Omental fat pad (tissue), 4 donors: ENCODE data around the gene ZNF207. TPM values are rescaled to one million over a fixed set of nuclear protein-coding genes. Genes with fewer than 3 reads are reported as not detected.
"Not testable (repeated sequence)": the region's sequence is repeated elsewhere in the genome, so short reads cannot be mapped to it uniquely, and the experiment has no call there.

Experiments
- ATAC-seq: fragments of 150-250 bp; one replicate; pipeline ENCODE4 v1.9.1; 2016; ENCODE audit warnings: mild to moderate bottlenecking, moderate library complexity; ENCODE audit not compliant: low FRiP score
- DNase-seq: peaks from one replicate; pipeline ENCODE4 v3.0.0-alpha.2; 2019; ENCODE audit warnings: low spot score
- CTCF ChIP-seq, 3 donors: fragments of 450-650 bp; IDR thresholded peaks; one replicate each; pipeline ENCODE4 v1.5.1; 2016 to 2017; ENCODE audit warnings: antibody characterized with exemption in 3 of 3, mild to moderate bottlenecking in 3 of 3, moderate library complexity in 2 of 3
- total RNA-seq, 4 donors: library from RNA; depleted of rRNA; stranded (reverse); fragments of >200 nt; gene quantifications; one replicate each; pipeline ENCODE4 v1.1.0, GENCODE V29; 2016

Gene ZNF207
- total RNA-seq, 4 donors from 2014 or later = 121 to 193 (median 141) TPM

GRCh38 chr17:32311028-32311536 lies 38.9 kb upstream of the ZNF207 start:
- TF ChIP-seq CTCF (IDR thresholded peaks at IDR 0.05) = no peak
- no peak for DNase-seq
- no peak for ATAC-seq

GRCh38 chr17:32314636-32315035 lies 35.3 kb upstream of the ZNF207 start:
- no peak for ATAC-seq
- no peak for DNase-seq
- no peak for TF ChIP-seq CTCF (IDR thresholded peaks at IDR 0.05)

DNA sequence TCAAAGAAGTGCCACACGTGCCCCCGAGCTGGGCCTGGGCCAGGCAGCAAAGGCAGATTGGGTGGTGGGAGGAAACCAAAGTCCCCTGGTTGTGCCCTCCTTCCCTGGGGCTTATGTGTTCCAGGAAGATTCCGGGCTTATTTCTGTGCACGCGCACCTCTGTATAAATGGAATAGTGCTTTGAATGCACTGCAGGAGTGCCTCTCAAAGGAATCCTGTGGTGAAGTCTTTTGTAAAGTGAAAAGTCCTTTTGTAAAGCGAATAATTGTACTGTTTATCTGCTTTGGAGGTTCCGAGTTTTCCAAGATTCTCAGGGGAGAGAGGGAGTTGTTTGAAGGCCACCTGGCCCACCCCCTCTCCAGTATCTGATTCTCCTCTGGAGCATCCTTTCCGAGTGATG lies 34.8 kb upstream of the ZNF207 start:
- DNase-seq (no peak), ATAC-seq (no peak)
- TF ChIP-seq CTCF (IDR thresholded peaks at IDR 0.05) = no peak

GRCh38 chr17:32316653-32317052 lies 33.3 kb upstream of the ZNF207 start:
- ATAC-seq, DNase-seq: not testable (repeated sequence)

DNA sequence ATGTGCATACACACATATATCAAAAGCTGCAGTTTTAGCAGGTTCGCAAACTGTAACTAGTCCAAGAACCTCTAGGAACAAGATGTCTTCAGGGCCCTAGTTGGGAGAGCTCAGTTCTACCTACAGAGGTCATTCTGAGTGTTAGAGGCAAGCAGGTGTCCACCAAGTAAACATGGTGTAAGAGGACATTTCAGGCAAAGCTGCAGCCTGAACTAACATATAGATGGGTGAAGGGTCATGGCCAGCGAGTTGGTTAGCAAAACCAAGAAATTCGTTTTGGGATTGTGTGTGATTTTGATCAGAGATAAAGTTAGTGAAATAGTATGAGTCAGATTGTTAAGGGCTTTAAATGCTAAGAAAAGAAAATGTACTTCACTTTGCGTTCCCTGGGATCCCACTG lies 32.6 kb upstream of the ZNF207 start:
- ATAC-seq = no peak
- no peak for TF ChIP-seq CTCF (IDR thresholded peaks at IDR 0.05)

DNA sequence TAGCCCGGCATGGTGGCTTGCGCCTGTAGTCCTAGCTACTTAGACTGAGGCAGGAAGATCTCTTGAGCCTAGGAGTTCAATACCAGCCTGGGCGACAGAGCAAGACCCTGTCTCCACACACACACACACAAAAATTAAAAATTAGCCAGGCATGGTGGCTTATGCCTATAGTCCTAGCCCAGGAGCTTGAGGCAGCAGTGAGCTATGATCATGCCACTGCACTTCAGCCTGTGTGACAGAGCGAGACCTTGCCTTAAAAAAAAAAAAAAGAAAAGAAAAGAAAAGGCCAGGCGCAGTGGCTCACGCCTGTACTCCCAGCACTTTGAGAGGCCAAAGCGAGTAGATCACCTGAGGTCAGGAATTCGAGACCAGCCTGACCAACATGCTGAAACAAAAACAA lies 31.9 kb upstream of the ZNF207 start:
- ATAC-seq (no peak), DNase-seq (no peak)
- TF ChIP-seq CTCF (IDR thresholded peaks at IDR 0.05) = no peak

More for the DNA sequence above, 32.6 kb upstream of the ZNF207 start:
- no peak for DNase-seq

- ATAC-seq (peak; percentile 75), DNase-seq (peak; percentile 82)
- TF ChIP-seq CTCF (IDR thresholded peaks at IDR 0.05) = peak in 2 of 3 donors; percentile 76 to 95
Observed at GRCh38 chr17:32319548-32319905, 30.4 kb upstream of the ZNF207 start.

DNA sequence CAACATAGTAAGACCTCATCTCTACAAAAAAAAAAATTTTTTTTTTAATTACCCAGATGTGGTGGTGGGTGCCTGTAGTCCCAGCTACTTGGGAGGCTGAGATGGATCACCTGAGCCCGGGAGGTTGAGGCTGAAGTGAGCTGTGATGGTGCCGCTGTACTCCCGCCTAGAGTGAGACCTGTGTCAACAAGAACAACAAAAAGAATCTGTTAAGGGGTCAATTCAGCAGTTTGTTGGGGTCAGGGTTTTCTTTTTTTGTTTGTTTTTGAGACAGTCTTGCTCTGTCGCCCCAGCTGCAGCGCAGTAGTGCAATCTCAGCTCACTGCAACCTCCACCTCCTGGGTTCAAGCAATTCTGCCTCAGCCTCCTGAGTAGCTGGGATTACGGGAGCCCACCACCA lies 29.9 kb upstream of the ZNF207 start:
- not testable (repeated sequence) for DNase-seq, ATAC-seq
